Neuronal stem cell (in vitro differentiated cells): ENCODE results near the gene OR7A5.

Source experiments
- DNase-seq: peaks from one replicate; pipeline ENCODE4 v3.0.0-alpha.2; 2013; ENCODE audit warnings: low spot score
- H2AFZ ChIP-seq: one replicate; pipeline ENCODE4 v1.6.1; 2013; ENCODE audit warnings: mild to moderate bottlenecking, low read length, inconsistent platforms
- H2AK5ac ChIP-seq: 2 replicates; pipeline ENCODE4 v1.6.1; 2013; ENCODE audit warnings: low read depth, mild to moderate bottlenecking, inconsistent platforms, low read length, moderate library complexity, mixed read lengths
- H2BK120ac ChIP-seq: 2 replicates; pipeline ENCODE4 v1.6.1; 2013; ENCODE audit warnings: low read depth, mild to moderate bottlenecking, inconsistent platforms, low read length, moderate library complexity, mixed read lengths
- H2BK12ac ChIP-seq: one replicate; pipeline ENCODE4 v1.6.1; 2013; ENCODE audit warnings: low read length, inconsistent platforms
- H2BK15ac ChIP-seq: 2 replicates; pipeline ENCODE4 v1.6.1; 2013; ENCODE audit warnings: mild to moderate bottlenecking, low read length, inconsistent platforms, mixed read lengths
- H2BK5ac ChIP-seq: one replicate; pipeline ENCODE4 v1.6.1; 2013; ENCODE audit warnings: inconsistent platforms, mild to moderate bottlenecking, low read length, moderate library complexity
- H3K14ac ChIP-seq: one replicate; pipeline ENCODE4 v1.6.1; 2013; ENCODE audit warnings: low read length, inconsistent platforms
- H3K18ac ChIP-seq: 2 replicates; pipeline ENCODE4 v1.6.1; 2013; ENCODE audit warnings: low read length, inconsistent platforms
- H3K23ac ChIP-seq: 2 replicates; pipeline ENCODE4 v1.6.1; 2013; ENCODE audit warnings: low read depth, mild to moderate bottlenecking, mixed read lengths, low read length, inconsistent platforms; ENCODE audit not compliant: poor library complexity
- H3K27ac ChIP-seq: replicated peaks from 3 replicates; pipeline ENCODE4 v1.5.1; 2013; ENCODE audit warnings: low read length, inconsistent platforms
- H3K27me3 ChIP-seq, 3 experiments: 2 replicates each; pipeline ENCODE4 v1.6.1; 2013; ENCODE audit warnings: low read length in 3 of 3, mild to moderate bottlenecking in 2 of 3, inconsistent platforms in 1 of 3, low read depth in 1 of 3, mixed read lengths in 1 of 3, moderate library complexity in 1 of 3; ENCODE audit not compliant: control insufficient read depth in 3 of 3, insufficient read depth in 3 of 3
- H3K36me3 ChIP-seq, 2 donors: replicated peaks in 1 of 2; 2 replicates each; pipeline ENCODE4 v1.6.1; 2013; ENCODE audit warnings: low read length in 2 of 2; ENCODE audit not compliant: control insufficient read depth in 2 of 2, insufficient read depth in 2 of 2
- H3K4ac ChIP-seq: 2 replicates; pipeline ENCODE4 v1.6.1; 2013; ENCODE audit warnings: inconsistent platforms, mild to moderate bottlenecking, low read length, moderate library complexity
- H3K4me1 ChIP-seq, 2 donors: 1 replicate in 1 of 2; 2 replicates in 1 of 2; pipeline ENCODE4 v1.6.1; 2013; ENCODE audit warnings: low read length in 2 of 2, low read depth in 1 of 2; ENCODE audit not compliant: control insufficient read depth in 2 of 2, insufficient read depth in 1 of 2
- H3K4me2 ChIP-seq: one replicate; pipeline ENCODE4 v1.6.1; 2013; ENCODE audit warnings: mild to moderate bottlenecking, low read length, inconsistent platforms; ENCODE audit not compliant: insufficient read depth, poor library complexity, severe bottlenecking
- H3K4me3 ChIP-seq, 2 donors: 2 replicates each; pipeline ENCODE4 v1.5.1; 2013; ENCODE audit warnings: low read length in 2 of 2, mild to moderate bottlenecking in 2 of 2, inconsistent platforms in 1 of 2, moderate library complexity in 1 of 2
- H3K79me1 ChIP-seq: one replicate; pipeline ENCODE4 v1.6.1; 2013; ENCODE audit warnings: low read depth, mild to moderate bottlenecking, inconsistent platforms, low read length, moderate library complexity
- H3K9ac ChIP-seq: one replicate; pipeline ENCODE4 v1.6.1; 2013; ENCODE audit warnings: mild to moderate bottlenecking, low read depth, low read length, inconsistent platforms; ENCODE audit not compliant: poor library complexity
- H3K9me3 ChIP-seq, 2 donors: replicated peaks in 1 of 2; 2 replicates each; pipeline versions ENCODE3 to v1.6.1; 2013; ENCODE audit warnings: low read length in 2 of 2, mild to moderate bottlenecking in 2 of 2, inconsistent platforms in 1 of 2, low read depth in 1 of 2, mixed read lengths in 1 of 2, moderate library complexity in 1 of 2; ENCODE audit not compliant: control insufficient read depth in 2 of 2, insufficient read depth in 1 of 2
- H4K8ac ChIP-seq: one replicate; pipeline ENCODE4 v1.6.1; 2013; ENCODE audit warnings: low read depth, mild to moderate bottlenecking, inconsistent platforms, low read length, moderate library complexity
- H4K91ac ChIP-seq: one replicate; pipeline ENCODE4 v1.6.1; 2013; ENCODE audit warnings: low read length, low read depth, mild to moderate bottlenecking, inconsistent platforms; ENCODE audit not compliant: poor library complexity
- WGBS, 2 donors: extraction: QIAGEN DNeasy Blood & Tissue Kit; methylation state at CpG; one replicate each; pipeline ENCODE4 v1.1.7; 2013; ENCODE audit warnings: missing lambda C conversion rate in 2 of 2, mixed read lengths in 1 of 2; ENCODE audit not compliant: insufficient read length in 2 of 2, insufficient replicate concordance in 1 of 2; ENCODE audit errors: extremely low coverage in 2 of 2; 5-methylcytosine and 5-hydroxymethylcytosine counted together

Gene OR7A5

GRCh38 chr19:14817052-14817451, 17.9 kb downstream of the OR7A5 start:
- Histone ChIP-seq H3K4me1 (no peaks in the 10 kb centered on the region), H3K4me2 (no peak overlapping the region), H3K4ac (no peak overlapping the region), H2BK12ac (no peak overlapping the region), H2AFZ (no peak overlapping the region), H3K4me3 (no peak overlapping the region), H2BK5ac (no peak overlapping the region), H2BK120ac (no peak overlapping the region), H3K23ac (no peak overlapping the region), H2BK15ac (no peak overlapping the region), H4K91ac (no peak overlapping the region), H3K36me3 (no peaks in the 10 kb centered on the region), H3K9me3 (no peaks in the 10 kb centered on the region), H3K27me3 (peaks cover 0 to 4% (median 0%) of the 10 kb centered on the region in 3 experiments), H3K14ac (no peak overlapping the region), H2AK5ac (no peak overlapping the region), H4K8ac (no peak overlapping the region), H3K9ac (no peak overlapping the region), H3K27ac (no peak overlapping the region), H3K18ac (no peak overlapping the region), H3K79me1 (no peaks in the 10 kb centered on the region)
- WGBS, 2 donors, result no CpG with 5 or more reads among the region's 3 CpGs
- no peak for DNase-seq

GRCh38 chr19:14814982-14815652, 19.9 kb downstream of the OR7A5 start:
- no peak overlapping the region for H2AFZ ChIP-seq
- H3K27ac ChIP-seq, result no peak overlapping the region
- no peak overlapping the region for H2AK5ac ChIP-seq
- no peak overlapping the region for H4K91ac ChIP-seq
- no peak overlapping the region for H2BK15ac ChIP-seq
- H2BK120ac ChIP-seq, result no peak overlapping the region
- peaks cover 0 to 14% (median 0%) of the 10 kb centered on the region in 3 experiments for H3K27me3 ChIP-seq
- H4K8ac ChIP-seq, result no peak overlapping the region
- DNase-seq, result no peak
- H3K4me2 ChIP-seq, result no peak overlapping the region
- H3K4ac ChIP-seq, result no peak overlapping the region
- H3K79me1 ChIP-seq, result no peaks in the 10 kb centered on the region
- no peaks in the 10 kb centered on the region for H3K9me3 ChIP-seq
- no peak overlapping the region for H3K4me3 ChIP-seq
- H2BK12ac ChIP-seq, result no peak overlapping the region
- no peak overlapping the region for H3K23ac ChIP-seq
- no peak overlapping the region for H3K18ac ChIP-seq
- no peak overlapping the region for H3K14ac ChIP-seq
- H3K36me3 ChIP-seq, result no peaks in the 10 kb centered on the region
- no peak overlapping the region for H2BK5ac ChIP-seq
- no CpG with 5 or more reads among the region's 2 CpGs for WGBS, 2 donors
- peaks cover 0 to 1% of the 10 kb centered on the region in 2 donors for H3K4me1 ChIP-seq
- H3K9ac ChIP-seq, result no peak overlapping the region

GRCh38 chr19:14809272-14810057, 25.5 kb downstream of the OR7A5 start:
- Histone ChIP-seq H3K14ac (no peak overlapping the region), H3K23ac (no peak overlapping the region), H3K27ac (no peak overlapping the region), H3K9ac (no peak overlapping the region), H3K4me1 (peaks cover 0 to 1% of the 10 kb centered on the region in 2 donors), H4K8ac (no peak overlapping the region), H3K4ac (no peak overlapping the region), H3K4me3 (no peak overlapping the region), H4K91ac (no peak overlapping the region), H2BK12ac (no peak overlapping the region), H2AK5ac (no peak overlapping the region), H3K27me3 (peaks cover 0 to 16% (median 0%) of the 10 kb centered on the region in 3 experiments), H3K9me3 (no peaks in the 10 kb centered on the region), H2BK15ac (no peak overlapping the region), H2BK5ac (no peak overlapping the region), H3K4me2 (no peak overlapping the region), H2BK120ac (no peak overlapping the region), H3K36me3 (no peaks in the 10 kb centered on the region), H3K79me1 (no peaks in the 10 kb centered on the region), H2AFZ (no peak overlapping the region), H3K18ac (no peak overlapping the region)
- DNase-seq, result no peak
- no CpG with 5 or more reads among the region's 9 CpGs for WGBS, 2 donors

- H2BK12ac ChIP-seq, result no peak overlapping the region
- no peak overlapping the region for H3K4me3 ChIP-seq
- no peak overlapping the region for H3K4me2 ChIP-seq
- H3K18ac ChIP-seq, result no peak overlapping the region
- 100% methylated on average over 1 of the region's 3 CpGs; no CpG with 5 or more reads in 1 of the 2 donors for WGBS, 2 donors
- H3K4ac ChIP-seq, result no peak overlapping the region
- H2BK5ac ChIP-seq, result no peak overlapping the region
- no peak overlapping the region for H2BK120ac ChIP-seq
- H3K27ac ChIP-seq, result no peak overlapping the region
- H3K23ac ChIP-seq, result no peak overlapping the region
- no peak overlapping the region for H2BK15ac ChIP-seq
- H3K79me1 ChIP-seq, result no peaks in the 10 kb centered on the region
- H4K8ac ChIP-seq, result no peak overlapping the region
- H3K36me3 ChIP-seq, result no peaks in the 10 kb centered on the region
- no peak overlapping the region for H4K91ac ChIP-seq
- no peak overlapping the region for H3K14ac ChIP-seq
- H3K9me3 ChIP-seq, result no peaks in the 10 kb centered on the region
- no peak overlapping the region for H2AFZ ChIP-seq
- no peak for DNase-seq
- no peaks in the 10 kb centered on the region for H3K4me1 ChIP-seq
- no peaks in the 10 kb centered on the region for H3K27me3 ChIP-seq
- no peak overlapping the region for H3K9ac ChIP-seq
- no peak overlapping the region for H2AK5ac ChIP-seq
Observed at GRCh38 chr19:14804765-14805164, 30.2 kb downstream of the OR7A5 start.
